Measurements from ENCODE around the gene ARMC2. TPM values are rescaled to one million over a fixed set of nuclear protein-coding genes. Genes with fewer than 3 reads are reported as not detected.

ARMC2 gene
- total RNA-seq, 5 donors from 2014 or later (not counting 1 experiment from before 2014, with no cell fraction given): 6.4 to 10.0 (median 8.1) TPM

GRCh38 chr6:108803982-108804490 lies 44.2 kb upstream of the ARMC2 start:
- peaks cover 5 to 7% of the 10 kb centered on the region in 2 experiments for H3K4me1 ChIP-seq (ENCODE audit: control insufficient read depth in 1 of 2, extremely low read depth in 1 of 2, insufficient read depth in 2 of 2, low read length in 2 of 2)
- Mint-ChIP-seq H3K27ac (no peak overlapping the region), H3K4me3 (no peak overlapping the region), H3K36me3 (no peaks in the 10 kb centered on the region), H3K27me3 (no peaks in the 10 kb centered on the region), H3K4me1 (peaks cover 6 to 16% (median 6%) of the 10 kb centered on the region in 3 donors), H3K9me3 (no peaks in the 10 kb centered on the region)
- H3K4me3 ChIP-seq (ENCODE audit: control insufficient read depth in 1 of 2, extremely low read depth in 1 of 2, low read length in 1 of 2): no peak overlapping the region
- no peaks in the 10 kb centered on the region for H3K27me3 ChIP-seq (replicated peaks in 1 of 2; ENCODE audit: control insufficient read depth in 2 of 2, extremely low read depth in 1 of 2, insufficient read depth in 2 of 2, low read length in 1 of 2)
- H3K27ac ChIP-seq (ENCODE audit: low read length): no peak overlapping the region
- CTCF ChIA-PET: interaction anchor here in 1 of 2 donors (0.8 kb wide), 1 partner anchor 270 kb away, joined by 3 read pairs; no protein-coding TSS in a partner anchor
- no peaks in the 10 kb centered on the region for H3K9me3 ChIP-seq
- DNase-seq (no peak), ATAC-seq (replicated peaks in 1 of 4) (no peak)
- 90% methylated on average over 5 of the region's 6 CpGs for WGBS (ENCODE audit: insufficient coverage)
- POLR2A ChIA-PET: interaction anchor here in 1 of 2 donors (0.5 kb wide), 1 partner anchor 596 kb away, joined by 9 read pairs; no protein-coding TSS in a partner anchor
- no peaks in the 10 kb centered on the region for H3K36me3 ChIP-seq (ENCODE audit: control insufficient read depth in 2 of 2, extremely low read depth in 1 of 2, insufficient read depth in 1 of 2, low read length in 1 of 2)

GRCh38 chr6:108804956-108805355 lies 43.3 kb upstream of the ARMC2 start:
- no peak overlapping the region for H3K27ac Mint-ChIP-seq
- H3K9me3 Mint-ChIP-seq: no peaks in the 10 kb centered on the region
- no peaks in the 10 kb centered on the region for H3K36me3 ChIP-seq (ENCODE audit: control insufficient read depth in 2 of 2, extremely low read depth in 1 of 2, insufficient read depth in 1 of 2, low read length in 1 of 2)
- POLR2A ChIA-PET: no interaction called here
- no peak overlapping the region for H3K4me3 Mint-ChIP-seq
- 80% methylated on average over 1 of the region's 6 CpGs for WGBS (ENCODE audit: insufficient coverage)
- DNase-seq (no peak), ATAC-seq (replicated peaks in 1 of 4) (no peak)
- CTCF ChIA-PET: no interaction called here
- no peak overlapping the region for H3K27ac ChIP-seq (ENCODE audit: low read length)
- no peaks in the 10 kb centered on the region for H3K36me3 Mint-ChIP-seq
- peaks cover 0 to 6% (median 0%) of the 10 kb centered on the region in 3 donors for H3K4me1 Mint-ChIP-seq
- no peak overlapping the region for H3K4me3 ChIP-seq (ENCODE audit: control insufficient read depth in 1 of 2, extremely low read depth in 1 of 2, low read length in 1 of 2)
- H3K27me3 ChIP-seq (replicated peaks in 1 of 2; ENCODE audit: control insufficient read depth in 2 of 2, extremely low read depth in 1 of 2, insufficient read depth in 2 of 2, low read length in 1 of 2): no peaks in the 10 kb centered on the region
- H3K27me3 Mint-ChIP-seq: no peaks in the 10 kb centered on the region
- peaks cover 0 to 3% of the 10 kb centered on the region in 2 experiments for H3K4me1 ChIP-seq (ENCODE audit: control insufficient read depth in 1 of 2, extremely low read depth in 1 of 2, insufficient read depth in 2 of 2, low read length in 2 of 2)
- no peaks in the 10 kb centered on the region for H3K9me3 ChIP-seq

GRCh38 chr6:108805611-108806167 lies 42.5 kb upstream of the ARMC2 start:
- H3K27me3 Mint-ChIP-seq: no peaks in the 10 kb centered on the region
- POLR2A ChIA-PET: no interaction called here
- Histone ChIP-seq H3K9me3 (no peaks in the 10 kb centered on the region), H3K27ac (ENCODE audit: low read length) (no peak overlapping the region), H3K36me3 (ENCODE audit: control insufficient read depth in 2 of 2, extremely low read depth in 1 of 2, insufficient read depth in 1 of 2, low read length in 1 of 2) (no peaks in the 10 kb centered on the region), H3K4me1 (ENCODE audit: control insufficient read depth in 1 of 2, extremely low read depth in 1 of 2, insufficient read depth in 2 of 2, low read length in 2 of 2) (no peaks in the 10 kb centered on the region), H3K4me3 (ENCODE audit: control insufficient read depth in 1 of 2, extremely low read depth in 1 of 2, low read length in 1 of 2) (no peak overlapping the region), H3K27me3 (replicated peaks in 1 of 2; ENCODE audit: control insufficient read depth in 2 of 2, extremely low read depth in 1 of 2, insufficient read depth in 2 of 2, low read length in 1 of 2) (no peaks in the 10 kb centered on the region)
- WGBS (ENCODE audit: insufficient coverage): 57% methylated on average over 5 of the region's 5 CpGs
- H3K27ac Mint-ChIP-seq: no peak overlapping the region
- H3K36me3 Mint-ChIP-seq: no peaks in the 10 kb centered on the region
- H3K4me3 Mint-ChIP-seq: no peak overlapping the region
- peaks cover 0 to 5% (median 0%) of the 10 kb centered on the region in 3 donors for H3K4me1 Mint-ChIP-seq
- ATAC-seq (replicated peaks in 1 of 4): no peak
- CTCF ChIA-PET: no interaction called here
- no peaks in the 10 kb centered on the region for H3K9me3 Mint-ChIP-seq
- no peak for DNase-seq

- no peak overlapping the region for H3K27ac Mint-ChIP-seq
These were observed 42.1 kb upstream of the ARMC2 start for GRCh38 chr6:108806171-108806570.

GRCh38 chr6:108806665-108807064 lies 41.6 kb upstream of the ARMC2 start:
- Mint-ChIP-seq H3K4me1 (peaks cover 0 to 2% (median 0%) of the 10 kb centered on the region in 3 donors), H3K9me3 (no peaks in the 10 kb centered on the region), H3K27me3 (no peaks in the 10 kb centered on the region), H3K4me3 (no peak overlapping the region), H3K27ac (no peak overlapping the region), H3K36me3 (no peaks in the 10 kb centered on the region)
- Histone ChIP-seq H3K27ac (ENCODE audit: low read length) (no peak overlapping the region), H3K4me3 (ENCODE audit: control insufficient read depth in 1 of 2, extremely low read depth in 1 of 2, low read length in 1 of 2) (no peak overlapping the region), H3K27me3 (replicated peaks in 1 of 2; ENCODE audit: control insufficient read depth in 2 of 2, extremely low read depth in 1 of 2, insufficient read depth in 2 of 2, low read length in 1 of 2) (no peaks in the 10 kb centered on the region), H3K36me3 (ENCODE audit: control insufficient read depth in 2 of 2, extremely low read depth in 1 of 2, insufficient read depth in 1 of 2, low read length in 1 of 2) (no peaks in the 10 kb centered on the region), H3K9me3 (no peaks in the 10 kb centered on the region), H3K4me1 (ENCODE audit: control insufficient read depth in 1 of 2, extremely low read depth in 1 of 2, insufficient read depth in 2 of 2, low read length in 2 of 2) (no peaks in the 10 kb centered on the region)
- WGBS (ENCODE audit: insufficient coverage): no CpG with 5 or more reads among the region's 4 CpGs
- ChIA-PET POLR2A (no interaction called here), CTCF (interaction anchor here in 1 of 2 donors (1.0 kb wide), 1 partner anchor 22 kb away, joined by 3 read pairs; no protein-coding TSS in a partner anchor)
- DNase-seq (no peak), ATAC-seq (replicated peaks in 1 of 4) (no peak)

More at GRCh38 chr6:108806171-108806570, 42.1 kb upstream of the ARMC2 start:
- Histone ChIP-seq H3K27me3 (replicated peaks in 1 of 2; ENCODE audit: control insufficient read depth in 2 of 2, extremely low read depth in 1 of 2, insufficient read depth in 2 of 2, low read length in 1 of 2) (no peaks in the 10 kb centered on the region), H3K4me3 (ENCODE audit: control insufficient read depth in 1 of 2, extremely low read depth in 1 of 2, low read length in 1 of 2) (no peak overlapping the region), H3K27ac (ENCODE audit: low read length) (no peak overlapping the region), H3K9me3 (no peaks in the 10 kb centered on the region), H3K36me3 (ENCODE audit: control insufficient read depth in 2 of 2, extremely low read depth in 1 of 2, insufficient read depth in 1 of 2, low read length in 1 of 2) (no peaks in the 10 kb centered on the region), H3K4me1 (ENCODE audit: control insufficient read depth in 1 of 2, extremely low read depth in 1 of 2, insufficient read depth in 2 of 2, low read length in 2 of 2) (no peaks in the 10 kb centered on the region)
- WGBS (ENCODE audit: insufficient coverage): 36% methylated on average over 1 of the region's 3 CpGs
- no peaks in the 10 kb centered on the region for H3K9me3 Mint-ChIP-seq
- POLR2A ChIA-PET: no interaction called here
- H3K27me3 Mint-ChIP-seq: no peaks in the 10 kb centered on the region
- CTCF ChIA-PET: no interaction called here
- DNase-seq (no peak), ATAC-seq (replicated peaks in 1 of 4) (no peak)
- H3K36me3 Mint-ChIP-seq: no peaks in the 10 kb centered on the region
- H3K4me1 Mint-ChIP-seq: peaks cover 0 to 3% (median 0%) of the 10 kb centered on the region in 3 donors
- no peak overlapping the region for H3K4me3 Mint-ChIP-seq

- Histone ChIP-seq H3K27me3 (replicated peaks in 1 of 2; ENCODE audit: control insufficient read depth in 2 of 2, extremely low read depth in 1 of 2, insufficient read depth in 2 of 2, low read length in 1 of 2) (no peaks in the 10 kb centered on the region), H3K9me3 (no peaks in the 10 kb centered on the region), H3K27ac (ENCODE audit: low read length) (no peak overlapping the region), H3K4me1 (ENCODE audit: control insufficient read depth in 1 of 2, extremely low read depth in 1 of 2, insufficient read depth in 2 of 2, low read length in 2 of 2) (no peaks in the 10 kb centered on the region), H3K36me3 (ENCODE audit: control insufficient read depth in 2 of 2, extremely low read depth in 1 of 2, insufficient read depth in 1 of 2, low read length in 1 of 2) (no peaks in the 10 kb centered on the region), H3K4me3 (ENCODE audit: control insufficient read depth in 1 of 2, extremely low read depth in 1 of 2, low read length in 1 of 2) (no peak overlapping the region)
- ATAC-seq (replicated peaks in 1 of 4): no peak
- Mint-ChIP-seq H3K4me3 (no peak overlapping the region), H3K27me3 (no peaks in the 10 kb centered on the region), H3K4me1 (peaks cover 0 to 2% (median 0%) of the 10 kb centered on the region in 3 donors), H3K9me3 (no peaks in the 10 kb centered on the region), H3K27ac (no peak overlapping the region), H3K36me3 (no peaks in the 10 kb centered on the region)
- POLR2A ChIA-PET: no interaction called here
- WGBS (ENCODE audit: insufficient coverage): no CpG with 5 or more reads among the region's 3 CpGs
- CTCF ChIA-PET: interaction anchor here in 1 of 2 donors (1.0 kb wide), 1 partner anchor 21 kb away, joined by 3 read pairs; no protein-coding TSS in a partner anchor
- no peak for DNase-seq
These were observed 40.3 kb upstream of the ARMC2 start for GRCh38 chr6:108807928-108808327.
